Cardiac muscle cell (in vitro differentiated cells and primary cell): ENCODE measurements around the gene BMP8A. TPM values are rescaled to one million over a fixed set of nuclear protein-coding genes. Genes with fewer than 3 reads are reported as not detected.
A peak's percentile ranks its signal among the peaks of the same experiment; 100 is the strongest.

ENCODE experiments used
- DNase-seq, 2 donors: peaks; one replicate each; pipeline versions ENCODE4 v3.0.0 to v3.0.0-alpha.2; 2010 to 2017; ENCODE audit warnings: low read depth in 1 of 2, low spot score in 1 of 2
- H3K27ac ChIP-seq: fragments of 200-600 bp; sonication (generic); 2 replicates; pipeline ENCODE4 v1.5.1; 2016
- H3K27me3 ChIP-seq: fragments of 200-600 bp; sonication (generic); 2 replicates; pipeline ENCODE4 v1.6.0; 2016; ENCODE audit warnings: control low read depth
- H3K36me3 ChIP-seq: fragments of 200-600 bp; sonication (generic); 2 replicates; pipeline ENCODE4 v1.5.1; 2016; ENCODE audit warnings: control low read depth
- H3K4me1 ChIP-seq: fragments of 200-600 bp; sonication (generic); 2 replicates; pipeline ENCODE4 v1.8.1; 2017; ENCODE audit warnings: low read depth, mild to moderate bottlenecking, mixed run types
- H3K4me3 ChIP-seq: fragments of 200-600 bp; sonication (generic); 2 replicates; pipeline ENCODE4 v1.5.1; 2016; ENCODE audit warnings: mild to moderate bottlenecking
- H3K9me3 ChIP-seq: fragments of 200-600 bp; sonication (generic); 2 replicates; pipeline ENCODE4 v1.5.1; 2017; ENCODE audit warnings: low read depth, mild to moderate bottlenecking, control low read depth
- polyA plus RNA-seq: library from polyadenylated mRNA; unstranded; fragments of >200 nt; fragmentation: Nextera tagmentation; extraction: Ambion mirVana; gene quantifications from 2 replicates; pipeline ENCODE4 v1.2.1, GENCODE V29; 2016
- total RNA-seq: library from RNA; depleted of rRNA; stranded (reverse); fragments of >200 nt; gene quantifications from 2 replicates; pipeline ENCODE4 v1.2.3, GENCODE V29; 2016
- TF ChIP-seq, protein P1 (sequence below): IDR thresholded peaks from 2 replicates; pipeline ENCODE4 v1.5.1; 2012; ENCODE audit warnings: low read depth, mild to moderate bottlenecking, low read length

Gene BMP8A
- total and polyA plus RNA-seq, 2 experiments from 2014 or later, result 0.09 to 0.70 TPM

DNA sequence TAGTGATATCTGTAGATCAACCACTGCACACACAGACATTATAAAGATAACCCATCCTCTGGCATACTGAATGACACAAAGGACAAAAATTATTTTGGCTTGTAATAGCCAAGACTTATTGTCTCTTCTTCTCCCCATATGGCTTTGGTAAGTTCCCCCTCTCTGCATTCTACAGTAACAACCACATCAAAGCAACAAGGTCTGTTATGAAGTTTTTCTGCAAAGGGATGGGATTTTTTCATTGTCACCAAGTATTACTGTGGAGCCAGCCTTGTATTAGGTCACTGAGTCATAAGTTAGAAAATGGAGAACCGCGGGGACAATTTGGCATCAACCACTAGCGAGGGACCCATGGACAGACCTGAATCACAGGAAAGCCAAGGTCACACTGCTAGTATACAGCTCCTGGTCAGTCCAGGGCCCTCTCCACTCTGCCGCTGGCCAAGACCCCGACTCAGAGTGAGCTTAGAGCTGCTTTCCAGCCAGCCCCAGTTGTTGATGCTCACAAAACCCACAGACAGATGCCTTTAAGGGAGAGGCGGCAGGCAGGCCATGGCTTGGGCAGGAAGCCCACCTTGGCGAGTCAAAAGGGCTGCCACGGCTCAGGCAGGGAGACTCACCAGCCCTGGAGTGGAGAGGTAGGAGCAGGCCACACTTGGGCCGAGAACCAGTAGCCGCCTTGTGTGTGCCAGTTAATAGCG lies 79.2 kb downstream of the BMP8A start:
- Histone ChIP-seq H3K4me3 (no peak overlapping the region), H3K27ac (no peak overlapping the region), H3K27me3 (peaks cover 27% of the 10 kb centered on the region), H3K4me1 (peaks cover 21% of the 10 kb centered on the region), H3K9me3 (no peaks in the 10 kb centered on the region), H3K36me3 (peaks cover 49% of the 10 kb centered on the region)
- DNase-seq, result no peak
- TF ChIP-seq, protein P1, sequence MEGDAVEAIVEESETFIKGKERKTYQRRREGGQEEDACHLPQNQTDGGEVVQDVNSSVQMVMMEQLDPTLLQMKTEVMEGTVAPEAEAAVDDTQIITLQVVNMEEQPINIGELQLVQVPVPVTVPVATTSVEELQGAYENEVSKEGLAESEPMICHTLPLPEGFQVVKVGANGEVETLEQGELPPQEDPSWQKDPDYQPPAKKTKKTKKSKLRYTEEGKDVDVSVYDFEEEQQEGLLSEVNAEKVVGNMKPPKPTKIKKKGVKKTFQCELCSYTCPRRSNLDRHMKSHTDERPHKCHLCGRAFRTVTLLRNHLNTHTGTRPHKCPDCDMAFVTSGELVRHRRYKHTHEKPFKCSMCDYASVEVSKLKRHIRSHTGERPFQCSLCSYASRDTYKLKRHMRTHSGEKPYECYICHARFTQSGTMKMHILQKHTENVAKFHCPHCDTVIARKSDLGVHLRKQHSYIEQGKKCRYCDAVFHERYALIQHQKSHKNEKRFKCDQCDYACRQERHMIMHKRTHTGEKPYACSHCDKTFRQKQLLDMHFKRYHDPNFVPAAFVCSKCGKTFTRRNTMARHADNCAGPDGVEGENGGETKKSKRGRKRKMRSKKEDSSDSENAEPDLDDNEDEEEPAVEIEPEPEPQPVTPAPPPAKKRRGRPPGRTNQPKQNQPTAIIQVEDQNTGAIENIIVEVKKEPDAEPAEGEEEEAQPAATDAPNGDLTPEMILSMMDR, result no peak

DNA sequence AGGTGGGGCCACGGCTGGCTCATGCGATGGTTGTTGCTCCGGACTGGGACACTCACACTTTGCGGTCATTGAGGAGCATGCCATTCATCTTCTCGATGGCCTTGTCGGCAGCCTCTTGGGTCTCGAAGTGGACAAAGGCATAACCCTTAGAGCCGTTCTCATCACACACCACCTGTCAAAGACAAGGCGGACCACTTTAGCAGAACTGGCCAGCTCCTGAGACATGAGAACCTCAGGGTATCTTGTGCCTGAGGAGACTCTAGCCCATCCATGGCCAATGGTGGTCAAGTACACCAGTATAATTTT lies 79.7 kb downstream of the BMP8A start:
- DNase-seq, result peak in 1 of 2 donors; percentile 88
- Histone ChIP-seq H3K4me3 (no peak overlapping the region), H3K4me1 (peaks cover 21% of the 10 kb centered on the region), H3K27me3 (peaks cover 23% of the 10 kb centered on the region), H3K9me3 (no peaks in the 10 kb centered on the region), H3K36me3 (peaks cover 48% of the 10 kb centered on the region), H3K27ac (no peak overlapping the region)
- TF ChIP-seq, protein P1, result no peak

DNA sequence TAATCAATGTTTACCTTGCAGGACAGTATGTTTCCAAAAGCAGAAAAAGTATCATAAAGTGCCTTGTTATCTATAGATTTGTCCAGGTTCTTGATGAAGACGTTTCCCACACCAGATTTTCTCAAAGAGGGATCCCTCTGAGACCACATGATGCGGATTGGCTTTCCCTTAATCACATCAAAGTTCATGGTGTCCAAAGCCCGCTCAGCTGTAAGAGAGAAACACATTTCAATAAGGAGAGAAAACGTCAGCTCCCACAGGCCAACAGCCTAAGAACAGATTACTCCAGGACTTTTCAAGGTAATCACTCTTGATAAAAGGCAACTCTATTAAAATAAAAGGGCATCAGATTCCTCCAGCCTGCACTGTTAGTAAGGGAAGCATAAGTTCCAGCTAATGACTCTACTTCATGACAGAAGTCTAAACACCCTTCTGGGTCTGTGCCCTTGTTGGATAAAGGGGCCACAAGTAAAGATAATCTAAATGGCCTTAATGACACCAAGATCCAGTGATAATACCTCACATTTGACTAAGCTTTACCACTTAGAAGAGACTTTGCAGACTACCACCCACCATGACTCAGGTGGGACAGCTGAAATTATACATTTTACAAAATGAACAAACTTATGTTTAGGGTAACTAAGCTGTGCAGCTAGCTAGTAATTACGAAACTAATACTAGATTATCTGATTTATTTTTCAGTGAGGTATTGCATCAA lies 81.1 kb downstream of the BMP8A start:
- no peaks in the 10 kb centered on the region for H3K9me3 ChIP-seq
- H3K27me3 ChIP-seq, result peaks cover 16% of the 10 kb centered on the region
- H3K27ac ChIP-seq, result no peak overlapping the region
- H3K4me3 ChIP-seq, result no peak overlapping the region
- TF ChIP-seq, protein P1, result no peak
- peaks cover 37% of the 10 kb centered on the region for H3K36me3 ChIP-seq
- no peak for DNase-seq
- peaks cover 21% of the 10 kb centered on the region for H3K4me1 ChIP-seq

DNA sequence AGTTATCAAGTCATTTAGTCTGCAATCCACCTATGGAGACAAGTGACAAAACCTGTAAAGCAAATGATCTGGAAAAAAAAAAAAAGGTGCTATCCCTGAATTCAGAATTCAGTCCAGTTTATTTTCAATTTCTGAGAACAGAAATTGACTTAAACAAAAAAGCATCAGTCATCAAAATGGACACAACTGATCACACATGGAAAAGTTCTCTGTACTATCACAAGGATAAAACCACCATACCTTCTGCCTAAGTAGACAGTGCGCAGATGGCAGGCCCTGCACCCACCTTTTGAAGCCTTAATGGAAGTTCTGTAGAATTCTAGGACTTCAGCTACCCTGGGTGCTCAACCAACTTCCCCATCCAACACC lies 81.6 kb downstream of the BMP8A start:
- Histone ChIP-seq H3K27ac (no peak overlapping the region), H3K9me3 (no peaks in the 10 kb centered on the region), H3K4me3 (no peak overlapping the region), H3K36me3 (peaks cover 35% of the 10 kb centered on the region), H3K27me3 (peaks cover 13% of the 10 kb centered on the region), H3K4me1 (peaks cover 21% of the 10 kb centered on the region)
- no peak for DNase-seq
- TF ChIP-seq, protein P1, result no peak

DNA sequence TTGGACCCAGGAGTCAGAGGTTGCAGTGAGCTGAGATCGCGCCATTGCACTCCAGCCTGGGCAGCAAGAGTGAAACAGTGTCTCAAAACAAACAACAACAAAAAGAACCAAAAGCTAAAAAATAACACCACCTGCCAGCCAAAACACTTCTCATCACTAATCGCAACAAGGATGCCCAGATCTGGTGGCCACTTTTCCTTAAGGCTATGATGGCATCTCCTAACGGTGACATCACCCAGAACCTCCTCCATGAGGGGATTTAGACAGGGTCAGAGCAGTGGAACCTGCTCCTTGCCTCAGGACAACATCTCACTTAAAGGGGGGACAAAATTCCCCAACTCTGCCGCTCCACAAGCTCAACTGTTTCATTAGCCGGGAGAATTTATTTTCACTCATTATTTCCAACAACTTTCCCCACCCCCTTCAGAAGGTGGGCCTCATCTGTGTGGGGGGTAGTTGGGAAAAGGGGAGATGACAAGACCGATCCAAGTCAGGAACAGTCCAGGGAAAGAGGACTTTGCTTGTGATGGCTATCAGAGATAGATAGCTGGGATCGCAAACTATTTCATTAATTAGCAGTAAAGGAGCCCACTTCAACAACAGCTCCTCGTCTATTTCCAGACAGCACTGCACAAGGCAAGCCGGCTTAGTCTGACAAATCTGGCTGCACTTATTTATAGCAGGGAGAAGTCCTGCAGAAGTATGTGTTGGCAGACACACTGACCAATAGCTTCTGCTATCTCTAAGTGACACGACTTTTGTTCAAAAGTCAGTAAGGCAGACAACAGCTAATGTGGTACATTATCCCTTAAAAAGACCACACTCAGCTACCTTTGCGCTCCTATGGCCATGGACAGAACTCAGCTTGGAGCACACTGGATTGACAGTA lies 82.5 kb downstream of the BMP8A start:
- Histone ChIP-seq H3K4me3 (peak overlapping the region; percentile 85), H3K36me3 (peaks cover 26% of the 10 kb centered on the region), H3K27me3 (peaks cover 16% of the 10 kb centered on the region), H3K27ac (no peak overlapping the region), H3K9me3 (no peaks in the 10 kb centered on the region), H3K4me1 (peaks cover 21% of the 10 kb centered on the region)
- DNase-seq, result peak; percentile 60 to 87
- TF ChIP-seq, protein P1, result no peak
